A673 (cell line): ENCODE results near the gene ANAPC15. TPM values are rescaled to one million over a fixed set of nuclear protein-coding genes. Genes with fewer than 3 reads are reported as not detected.

ENCODE experiments used
- BruUV-seq: library from RNA; stranded (reverse); fragments of 400-500 nt; replicated peaks from 2 replicates; lab custom pipeline; 2021; lab: Mats Ljungman, UMichigan
- CTCF ChIA-PET: fragments of 300-600 bp; sonication (Branson Sonifier 250); formaldehyde crosslinking; loops from one replicate; lab custom pipeline; 2022; ENCODE audit warnings: antibody characterized with exemption; lab: Charles Lee
- POLR2A ChIA-PET: fragments of 300-600 bp; sonication (Branson Sonifier 250); formaldehyde crosslinking; loops from one replicate; lab custom pipeline; 2022; ENCODE audit warnings: antibody characterized with exemption; ENCODE audit not compliant: low non-redundant PET; lab: Charles Lee
- DNase-seq: peaks from one replicate; pipeline ENCODE4 v3.0.0-alpha.2; 2015; ENCODE audit warnings: low spot score
- H3K27ac ChIP-seq: fragments of 200-600 bp; sonication (generic); 2 replicates; pipeline ENCODE4 v1.5.1; 2016; ENCODE audit warnings: mixed run types, low read depth, mild to moderate bottlenecking, mixed read lengths, antibody characterized with exemption, low read length; ENCODE audit not compliant: poor library complexity, severe bottlenecking
- H3K27me3 ChIP-seq: fragments of 200-600 bp; sonication (generic); replicated peaks from 2 replicates; pipeline ENCODE4 v1.6.1; 2017; ENCODE audit warnings: mixed run types, low read depth, mild to moderate bottlenecking, mixed read lengths, antibody characterized with exemption, low read length; ENCODE audit not compliant: insufficient read depth, poor library complexity
- H3K36me3 ChIP-seq: fragments of 200-600 bp; sonication (generic); 2 replicates; pipeline ENCODE4 v1.6.1; 2016; ENCODE audit warnings: mixed run types, mild to moderate bottlenecking, mixed read lengths, antibody characterized with exemption, low read length; ENCODE audit not compliant: insufficient read depth, poor library complexity, severe bottlenecking
- H3K4me1 ChIP-seq: fragments of 200-600 bp; sonication (generic); 2 replicates; pipeline ENCODE4 v1.6.1; 2017; ENCODE audit warnings: mixed run types, mild to moderate bottlenecking, mixed read lengths, antibody characterized with exemption, low read length; ENCODE audit not compliant: insufficient read depth, poor library complexity, severe bottlenecking
- H3K4me3 ChIP-seq: fragments of 200-600 bp; sonication (generic); 2 replicates; pipeline ENCODE4 v1.5.1; 2016; ENCODE audit warnings: low read depth, mixed run types, mild to moderate bottlenecking, mixed read lengths, low read length; ENCODE audit not compliant: poor library complexity, severe bottlenecking
- H3K9me3 ChIP-seq: fragments of 200-600 bp; sonication (generic); 2 replicates; pipeline ENCODE4 v1.6.1; 2016; ENCODE audit warnings: mixed run types, low read depth, mild to moderate bottlenecking, mixed read lengths, antibody characterized with exemption, low read length; ENCODE audit not compliant: poor library complexity, severe bottlenecking
- EZH2 ChIP-seq: fragments of 200-600 bp; sonication (generic); IDR thresholded peaks from 2 replicates; pipeline ENCODE4 v1.6.1; 2017; ENCODE audit warnings: borderline replicate concordance, low read depth, mild to moderate bottlenecking, mixed read lengths, antibody characterized with exemption, low read length; ENCODE audit not compliant: poor library complexity, severe bottlenecking
- intact Hi-C: fragments of 100-400 bp; cut with micrococcal nuclease; formaldehyde crosslinking; loops from one replicate; pipeline ENCODE4 v1.10.0; 2022; ENCODE audit not compliant: unreplicated experiment
- microRNA-seq: library from miRNA; unstranded; fragments of <30 nt; microRNA quantifications from one replicate; pipeline ENCODE4 v1.2.0, GENCODE V29; 2021
- total RNA-seq: library from RNA; stranded (reverse); gene quantifications from 2 replicates; pipeline ENCODE4 v1.2.3, GENCODE V29; 2021
- TF ChIP-seq, protein P1 (sequence below): fragments of 300-800, 200-600 bp; sonication (generic); conservative IDR thresholded peaks from 2 replicates; pipeline ENCODE4 v1.5.1; 2017; ENCODE audit warnings: low read depth, mild to moderate bottlenecking, antibody characterized with exemption, low read length, moderate library complexity, mixed read lengths

Gene ANAPC15
- total RNA-seq, 1 experiment from 2014 or later, result 57.2 TPM

DNA sequence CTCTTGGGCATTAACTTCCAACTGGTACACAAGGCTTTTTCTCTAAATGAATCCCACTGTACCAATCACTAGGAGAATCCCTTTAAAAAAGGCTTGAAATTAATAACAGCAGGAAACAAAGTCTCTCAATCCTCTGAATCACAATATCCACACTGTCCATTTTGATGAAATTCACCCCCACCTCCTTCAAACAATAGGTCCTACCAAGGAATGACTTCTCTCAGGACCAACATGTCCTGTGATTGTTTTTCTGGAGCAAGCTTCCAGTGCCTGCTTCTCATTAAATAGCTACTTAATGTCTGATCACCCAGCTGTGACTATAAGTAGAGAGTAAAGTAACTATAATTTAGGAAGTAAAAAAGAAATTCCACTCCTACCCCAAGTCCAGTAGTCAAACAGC lies 45.2 kb downstream of the ANAPC15 start:
- CTCF ChIA-PET, result no interaction called here
- Histone ChIP-seq H3K4me1 (peaks cover 21% of the 10 kb centered on the region), H3K27ac (no peak overlapping the region), H3K9me3 (no peaks in the 10 kb centered on the region), H3K27me3 (no peaks in the 10 kb centered on the region), H3K36me3 (peaks cover 21% of the 10 kb centered on the region), H3K4me3 (no peak overlapping the region)
- intact Hi-C loops, result no loop called here
- DNase-seq, result no peak
- no TSS peak for BruUV-seq
- POLR2A ChIA-PET, result no interaction called here
- no peak for TF ChIP-seq EZH2
- TF ChIP-seq, protein P1, sequence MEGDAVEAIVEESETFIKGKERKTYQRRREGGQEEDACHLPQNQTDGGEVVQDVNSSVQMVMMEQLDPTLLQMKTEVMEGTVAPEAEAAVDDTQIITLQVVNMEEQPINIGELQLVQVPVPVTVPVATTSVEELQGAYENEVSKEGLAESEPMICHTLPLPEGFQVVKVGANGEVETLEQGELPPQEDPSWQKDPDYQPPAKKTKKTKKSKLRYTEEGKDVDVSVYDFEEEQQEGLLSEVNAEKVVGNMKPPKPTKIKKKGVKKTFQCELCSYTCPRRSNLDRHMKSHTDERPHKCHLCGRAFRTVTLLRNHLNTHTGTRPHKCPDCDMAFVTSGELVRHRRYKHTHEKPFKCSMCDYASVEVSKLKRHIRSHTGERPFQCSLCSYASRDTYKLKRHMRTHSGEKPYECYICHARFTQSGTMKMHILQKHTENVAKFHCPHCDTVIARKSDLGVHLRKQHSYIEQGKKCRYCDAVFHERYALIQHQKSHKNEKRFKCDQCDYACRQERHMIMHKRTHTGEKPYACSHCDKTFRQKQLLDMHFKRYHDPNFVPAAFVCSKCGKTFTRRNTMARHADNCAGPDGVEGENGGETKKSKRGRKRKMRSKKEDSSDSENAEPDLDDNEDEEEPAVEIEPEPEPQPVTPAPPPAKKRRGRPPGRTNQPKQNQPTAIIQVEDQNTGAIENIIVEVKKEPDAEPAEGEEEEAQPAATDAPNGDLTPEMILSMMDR, result no peak

DNA sequence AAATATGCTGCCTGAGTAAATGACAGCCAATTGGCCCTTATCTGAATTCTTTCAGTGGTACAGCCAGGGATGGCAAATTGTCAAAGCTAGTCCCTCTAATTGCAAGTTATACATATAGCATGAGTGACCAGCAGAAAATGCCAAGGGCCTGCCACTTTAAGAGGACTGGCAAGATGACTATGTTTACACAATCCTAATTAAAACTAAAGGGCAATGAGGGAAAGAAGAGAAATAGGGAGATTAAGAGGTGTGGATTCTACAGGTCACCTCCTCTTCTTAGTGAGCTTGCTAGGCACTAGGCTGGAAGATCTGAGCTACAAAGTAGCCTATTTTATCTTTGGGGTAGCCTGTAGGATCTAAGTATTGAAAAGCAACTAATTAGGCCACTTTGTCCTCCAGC lies 45.6 kb downstream of the ANAPC15 start:
- H3K4me3 ChIP-seq, result no peak overlapping the region
- no peaks in the 10 kb centered on the region for H3K27me3 ChIP-seq
- BruUV-seq, result no TSS peak
- H3K27ac ChIP-seq, result no peak overlapping the region
- ChIA-PET CTCF (interaction anchor here (0.6 kb wide), 1 partner anchor 658 kb away, joined by 5 read pairs; no protein-coding TSS in a partner anchor), POLR2A (no interaction called here)
- DNase-seq, result no peak
- H3K4me1 ChIP-seq, result peaks cover 17% of the 10 kb centered on the region
- intact Hi-C loops, result no loop called here
- no peak for TF ChIP-seq EZH2
- TF ChIP-seq, protein P1, result no peak
- no peaks in the 10 kb centered on the region for H3K9me3 ChIP-seq
- H3K36me3 ChIP-seq, result peaks cover 21% of the 10 kb centered on the region

DNA sequence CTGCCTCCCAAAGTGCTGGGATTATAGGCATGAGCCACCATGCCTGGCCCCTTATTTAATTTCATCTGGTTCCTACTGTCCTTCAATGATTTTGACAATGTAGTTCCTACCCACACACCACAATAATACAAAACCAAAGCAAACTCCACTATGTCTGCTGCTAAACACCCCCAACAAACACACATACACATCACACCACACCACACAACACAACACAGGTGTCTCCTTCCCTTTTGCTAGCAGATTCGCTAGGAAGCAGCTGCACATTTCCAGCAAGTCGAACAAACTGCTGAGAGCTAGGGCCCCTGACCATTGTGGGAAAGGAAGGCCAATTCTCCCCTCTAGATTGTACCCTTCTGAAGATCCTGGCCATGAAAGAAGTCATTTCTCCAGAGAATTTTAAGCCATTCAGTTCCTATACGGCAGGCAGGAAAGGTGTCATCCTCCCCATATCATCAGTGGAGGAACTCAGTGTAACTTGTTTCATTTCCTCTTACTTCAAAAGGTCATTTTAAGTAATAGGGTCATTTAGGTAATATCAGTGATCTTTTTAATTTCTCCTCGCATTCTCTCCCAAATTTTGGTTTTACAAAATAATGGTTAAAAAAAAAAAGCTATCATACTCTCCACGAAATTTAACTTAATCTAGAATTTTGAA lies 50.6 kb downstream of the ANAPC15 start:
- no peak for DNase-seq
- peaks cover 17% of the 10 kb centered on the region for H3K36me3 ChIP-seq
- TF ChIP-seq EZH2, result no peak
- TF ChIP-seq, protein P1, result no peak
- intact Hi-C loops, result no loop called here
- H3K4me3 ChIP-seq, result no peak overlapping the region
- H3K9me3 ChIP-seq, result no peaks in the 10 kb centered on the region
- peaks cover 5% of the 10 kb centered on the region for H3K4me1 ChIP-seq
- H3K27me3 ChIP-seq, result no peaks in the 10 kb centered on the region
- ChIA-PET POLR2A (interaction anchor here (0.6 kb wide), 1 partner anchor 75 kb away, joined by 3 read pairs; no protein-coding TSS in a partner anchor), CTCF (no interaction called here)
- no TSS peak for BruUV-seq
- H3K27ac ChIP-seq, result no peak overlapping the region

Small RNA genes lying within 50 kb of the gene (microRNA-seq; reads per million reads assigned to microRNA genes)
- gene MIR3165, result 2.4 reads per million

Other genes with a start within 250 kb of the ANAPC15 start
- gene DEFB131B, start 234.2 kb downstream of the ANAPC15 start, total RNA-seq, result not detected in 2 replicates
- 15.8 and 16.8 TPM in 2 replicates for gene XNDC1N, start 184.1 kb downstream of the ANAPC15 start, total RNA-seq
- 54.9 and 59.1 TPM in 2 replicates for gene RNF121, start 183.6 kb downstream of the ANAPC15 start, total RNA-seq
- gene IL18BP, start 113.8 kb downstream of the ANAPC15 start, total RNA-seq, result 10.6 and 12.2 TPM in 2 replicates
- gene NUMA1, start 32.2 kb downstream of the ANAPC15 start, total RNA-seq, result 216 and 231 TPM in 2 replicates
- gene LRRC51, start 31.8 kb downstream of the ANAPC15 start, total RNA-seq, result 13.9 and 16.7 TPM in 2 replicates
- 90.9 and 101 TPM in 2 replicates for gene LAMTOR1, start 9.4 kb downstream of the ANAPC15 start, total RNA-seq
- gene TOMT, start 6.8 kb downstream of the ANAPC15 start, total RNA-seq, result not detected in 2 replicates
- not detected in 2 replicates for gene FOLR3, start 23.0 kb upstream of the ANAPC15 start, total RNA-seq
- gene FOLR1, start 79.4 kb upstream of the ANAPC15 start, total RNA-seq, result not detected in 2 replicates
- not detected in 2 replicates for gene FOLR2, start 104.1 kb upstream of the ANAPC15 start, total RNA-seq
- gene INPPL1, start 112.1 kb upstream of the ANAPC15 start, total RNA-seq, result 104 and 141 TPM in 2 replicates
- not detected in 2 replicates for gene PHOX2A, start 131.5 kb upstream of the ANAPC15 start, total RNA-seq